K562 (cell line): ENCODE measurements around the gene PBX4. TPM values are rescaled to one million over a fixed set of nuclear protein-coding genes. Genes with fewer than 3 reads are reported as not detected.

ENCODE experiments used
- ATAC-seq: fragments of 200-7000 bp; cut with Tn5 transposase; 3 replicates; pipeline ENCODE4 v1.9.1; 2020; ENCODE audit warnings: moderate library complexity
- BruUV-seq: library from RNA; stranded (reverse); fragments of 400-500 nt; replicated peaks from 2 replicates; lab custom pipeline; 2021; lab: Mats Ljungman, UMichigan
- CTCF ChIA-PET: fragments of 300-600 bp; formaldehyde crosslinking; extraction: SDS; loops from one replicate; lab custom pipeline; 2021; ENCODE audit warnings: low intra/inter-chr PET ratio; lab: Yijun Ruan, JAX
- POLR2A ChIA-PET: fragments of 300-600, 350-650 bp; sonication (Branson Sonifier 250); formaldehyde crosslinking; extraction: SDS; loops from one replicate; lab custom pipeline; 2021; ENCODE audit warnings: antibody characterized with exemption, inconsistent platforms; lab: Yijun Ruan, JAX
- DNase-seq, 4 experiments: peaks; one replicate each; pipeline versions ENCODE4 v3.0.0 to v3.0.0-alpha.2; 2011 to 2018; ENCODE audit warnings: low spot score in 3 of 4, mixed read lengths in 3 of 4; ENCODE audit errors: extremely low read depth in 1 of 4
- FAIRE-seq: peaks from 2 replicates; lab custom pipeline; 2011; peaks lifted over from hg19 to GRCh38; lab: Jason Lieb, UNC
- H2AFZ ChIP-seq: 2 replicates; pipeline ENCODE4 v1.6.0; 2011; ENCODE audit warnings: low read depth, low read length, control low read depth, inconsistent platforms
- H3K27ac ChIP-seq: fragments of 200-600 bp; 3 replicates; pipeline ENCODE4 v1.8.0; 2011; ENCODE audit warnings: low read depth, mild to moderate bottlenecking, control low read depth, inconsistent platforms, low read length, moderate library complexity, mixed read lengths; ENCODE audit errors: extremely low read depth
- H3K27me3 ChIP-seq, 2 experiments: fragments of 300-600 bp in 1 of 2; 2 replicates in 1 of 2; 3 replicates in 1 of 2; pipeline versions ENCODE4 v1.6.0 to v1.8.0; 2011; ENCODE audit warnings: inconsistent platforms in 2 of 2, low read length in 2 of 2, mild to moderate bottlenecking in 1 of 2, mixed read lengths in 1 of 2, moderate library complexity in 1 of 2; ENCODE audit not compliant: control insufficient read depth in 2 of 2, insufficient read depth in 2 of 2
- H3K36me3 ChIP-seq: fragments of 300-600 bp; 3 replicates; pipeline ENCODE4 v1.8.0; 2011; ENCODE audit warnings: mild to moderate bottlenecking, low read length, inconsistent platforms; ENCODE audit not compliant: control insufficient read depth, insufficient read depth
- H3K4me1 ChIP-seq, 2 experiments: fragments of 200-600 bp in 1 of 2; replicated peaks in 1 of 2; 2 replicates in 1 of 2; 3 replicates in 1 of 2; pipeline versions ENCODE4 v1.5.1 to v1.8.0; 2011; ENCODE audit warnings: inconsistent platforms in 2 of 2, low read length in 2 of 2, mild to moderate bottlenecking in 1 of 2, mixed read lengths in 1 of 2, moderate library complexity in 1 of 2; ENCODE audit not compliant: control insufficient read depth in 2 of 2, insufficient read depth in 2 of 2
- H3K4me2 ChIP-seq: 2 replicates; pipeline ENCODE4 v1.6.1; 2011; ENCODE audit warnings: low read length, control low read depth, inconsistent platforms, mixed read lengths; ENCODE audit not compliant: insufficient read depth
- H3K4me3 ChIP-seq: fragments of 200-600 bp; sonication (generic), shearing (Covaris generic); 2 replicates; pipeline ENCODE4 v1.5.1; 2016; ENCODE audit warnings: control low read depth, inconsistent platforms
- H3K79me2 ChIP-seq: fragments of 200-600 bp; 3 replicates; pipeline ENCODE4 v1.8.0; 2011; ENCODE audit warnings: low read length, inconsistent platforms; ENCODE audit not compliant: control insufficient read depth, insufficient read depth
- H3K9ac ChIP-seq, 2 experiments: 2 replicates each; pipeline versions ENCODE4 v1.6.0 to v1.6.1; 2011; ENCODE audit warnings: low read depth in 2 of 2, low read length in 2 of 2, control low read depth in 1 of 2, inconsistent platforms in 1 of 2, mild to moderate bottlenecking in 1 of 2, mixed read lengths in 1 of 2; ENCODE audit not compliant: insufficient read depth in 1 of 2
- H3K9me1 ChIP-seq: one replicate; pipeline ENCODE4 v1.6.0; 2011; ENCODE audit warnings: inconsistent platforms, mild to moderate bottlenecking, low read length, moderate library complexity; ENCODE audit not compliant: control insufficient read depth, insufficient read depth
- H3K9me3 ChIP-seq: replicated peaks from 2 replicates; pipeline ENCODE4 v1.5.1; 2011; ENCODE audit warnings: low read depth, low read length, inconsistent platforms; ENCODE audit not compliant: control insufficient read depth, insufficient read depth
- H4K20me1 ChIP-seq: replicated peaks from 2 replicates; pipeline ENCODE4 v1.6.1; 2011; ENCODE audit warnings: low read length, inconsistent platforms, mixed read lengths; ENCODE audit not compliant: control insufficient read depth, insufficient read depth
- NCOA1 ChIP-seq: fragments of 450-650 bp; IDR thresholded peaks from 2 replicates; pipeline ENCODE4 v1.6.1; 2016; ENCODE audit warnings: low read depth
- RBM34 ChIP-seq: fragments of 200-400 bp; formaldehyde crosslinking; IDR thresholded peaks from 2 replicates; pipeline ENCODE4 v1.6.1; 2018; ENCODE audit warnings: low read length, borderline replicate concordance; ENCODE audit not compliant: insufficient read depth
- SMC3 ChIP-seq: conservative IDR thresholded peaks from 2 replicates; pipeline ENCODE4 v1.6.1; 2011; ENCODE audit warnings: low read depth, low read length, improper control_type of control experiment; ENCODE audit not compliant: insufficient read depth
- SRSF1 ChIP-seq: fragments of 200-400 bp; formaldehyde crosslinking; IDR thresholded peaks from 2 replicates; pipeline ENCODE4 v1.6.1; 2017; ENCODE audit warnings: mild to moderate bottlenecking, low read depth, low read length, moderate library complexity
- TCFL5 ChIP-seq: fragments of 250-450 bp; sonication (Bioruptor Pico); conservative IDR thresholded peaks from 2 replicates; pipeline ENCODE4 v1.6.1; 2021; ENCODE audit warnings: mild to moderate bottlenecking, moderate library complexity, matching md5 sums
- ZNF444 ChIP-seq: fragments of 250-450 bp; sonication (Bioruptor Pico); IDR thresholded peaks from 2 replicates; pipeline ENCODE4 v1.4.0; 2020; ENCODE audit warnings: mild to moderate bottlenecking, moderate library complexity
- WGBS: fragments of 100-300 bp; shearing (Covaris generic); methylation state at CpG from one replicate; pipeline ENCODE4 v1.1.6; 2016; ENCODE audit warnings: low coverage, mixed read lengths; ENCODE audit not compliant: insufficient coverage; ENCODE audit errors: missing lambda C conversion rate; 5-methylcytosine and 5-hydroxymethylcytosine counted together
- in situ Hi-C: fragments of 300-500 bp; cut with MboI; formaldehyde crosslinking; loops from 4 replicates; pipeline ENCODE4 v1.15.0; 2018; ENCODE audit warnings: inconsistent platforms, mixed read lengths
- intact Hi-C: fragments of 100-400 bp; cut with micrococcal nuclease; formaldehyde crosslinking; loops from 2 replicates; pipeline ENCODE4 v1.14.2; 2022
- polyA plus RNA-seq, 8 experiments: library from polyadenylated mRNA; depleted of rRNA in 4 of 8; stranded (reverse) in 5 of 8; unstranded in 3 of 8; fragments of >200 nt; fragmentation: Nextera tagmentation in 2 of 8; fragmentation: Illumina TruSeq in 1 of 8; extraction: Ambion mirVana in 2 of 8; extraction: Trizol in 1 of 8; gene quantifications; 2 replicates each; pipeline versions ENCODE4 v1.2.1 to v1.2.3, GENCODE V29; 2011 to 2014; ENCODE audit warnings: inconsistent platforms in 1 of 8, missing spikeins in 1 of 8
- total RNA-seq, 7 experiments: library from RNA; depleted of rRNA in 6 of 7; stranded (reverse); fragments of >200 nt in 6 of 7; fragmentation: Illumina TruSeq in 2 of 7; extraction: Trizol in 2 of 7; gene quantifications; 2 replicates each; pipeline versions ENCODE4 v1.2.1 to v1.2.3, GENCODE V29; 2011 to 2021; ENCODE audit warnings: low replicate concordance in 1 of 7
- TF ChIP-seq, protein P1 (sequence below): fragments of 450-650 bp; IDR thresholded peaks from 2 replicates; pipeline ENCODE4 v1.6.1; 2016; ENCODE audit warnings: mild to moderate bottlenecking
- TF ChIP-seq, protein P2 (sequence below): fragments of 250-450 bp; sonication (Bioruptor Pico); IDR thresholded peaks from 2 replicates; pipeline ENCODE4 v1.4.0; 2020; ENCODE audit warnings: mild to moderate bottlenecking, moderate library complexity, borderline replicate concordance
- TF ChIP-seq, protein P3 (sequence below): fragments of 450-650 bp; formaldehyde crosslinking; IDR thresholded peaks from 2 replicates; pipeline ENCODE4 v1.4.0; 2020; ENCODE audit warnings: mild to moderate bottlenecking
- TF ChIP-seq, protein P4 (sequence below): fragments of 250-450 bp; sonication (Bioruptor Pico); IDR thresholded peaks from 2 replicates; pipeline ENCODE4 v1.8.0; 2022; ENCODE audit warnings: inconsistent platforms
- TF ChIP-seq, protein P5 (sequence below): fragments of 250-450 bp; sonication (Bioruptor Pico); IDR thresholded peaks from 2 replicates; pipeline ENCODE4 v1.5.0; 2022; ENCODE audit warnings: mild to moderate bottlenecking

The PBX4 gene
- total and polyA plus RNA-seq, 9 of the 15 experiments (the other 6 are each of a cell fraction or from before 2014, with no cell fraction given), result 0.11 to 3.8 (median 1.6) TPM; not detected in 1

DNA sequence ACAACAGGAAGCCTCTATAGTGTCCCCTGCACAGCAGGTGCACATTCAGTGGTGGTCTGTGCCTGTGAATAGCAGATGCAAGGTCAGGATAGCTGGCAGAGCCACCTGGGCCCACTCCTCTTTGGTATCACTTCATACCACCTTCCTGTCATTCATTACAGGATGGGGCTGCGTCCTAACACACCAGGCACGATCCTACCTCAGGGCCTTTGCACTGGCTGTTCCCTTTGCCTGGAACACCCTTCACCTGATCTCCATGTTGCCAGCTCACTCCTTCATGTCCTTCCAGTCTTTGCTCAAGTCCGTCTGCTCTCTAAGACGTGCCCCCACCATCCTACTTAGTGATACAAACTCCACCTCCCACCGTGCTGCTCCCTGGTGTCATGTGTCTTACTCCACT, 14.2 kb upstream of the PBX4 start:
- no peak for FAIRE-seq
- Histone ChIP-seq H2AFZ (no peak overlapping the region), H3K9me3 (no peaks in the 10 kb centered on the region), H3K27ac (no peak overlapping the region), H3K36me3 (peaks cover 39% of the 10 kb centered on the region; the same call in 2 of the 3 replicates), H4K20me1 (no peaks in the 10 kb centered on the region), H3K4me1 (peaks cover 0 to 17% of the 10 kb centered on the region in 2 experiments; a peak in 2 of 5 replicates), H3K9me1 (no peaks in the 10 kb centered on the region), H3K4me3 (no peak overlapping the region), H3K9ac (no peak overlapping the region), H3K27me3 (no peaks in the 10 kb centered on the region), H3K79me2 (no peaks in the 10 kb centered on the region), H3K4me2 (no peak overlapping the region)
- DNase-seq, result no peak
- no peak for TF ChIP-seq ZNF444 (CRISPR knock-in tag)
- TF ChIP-seq, protein P1, sequence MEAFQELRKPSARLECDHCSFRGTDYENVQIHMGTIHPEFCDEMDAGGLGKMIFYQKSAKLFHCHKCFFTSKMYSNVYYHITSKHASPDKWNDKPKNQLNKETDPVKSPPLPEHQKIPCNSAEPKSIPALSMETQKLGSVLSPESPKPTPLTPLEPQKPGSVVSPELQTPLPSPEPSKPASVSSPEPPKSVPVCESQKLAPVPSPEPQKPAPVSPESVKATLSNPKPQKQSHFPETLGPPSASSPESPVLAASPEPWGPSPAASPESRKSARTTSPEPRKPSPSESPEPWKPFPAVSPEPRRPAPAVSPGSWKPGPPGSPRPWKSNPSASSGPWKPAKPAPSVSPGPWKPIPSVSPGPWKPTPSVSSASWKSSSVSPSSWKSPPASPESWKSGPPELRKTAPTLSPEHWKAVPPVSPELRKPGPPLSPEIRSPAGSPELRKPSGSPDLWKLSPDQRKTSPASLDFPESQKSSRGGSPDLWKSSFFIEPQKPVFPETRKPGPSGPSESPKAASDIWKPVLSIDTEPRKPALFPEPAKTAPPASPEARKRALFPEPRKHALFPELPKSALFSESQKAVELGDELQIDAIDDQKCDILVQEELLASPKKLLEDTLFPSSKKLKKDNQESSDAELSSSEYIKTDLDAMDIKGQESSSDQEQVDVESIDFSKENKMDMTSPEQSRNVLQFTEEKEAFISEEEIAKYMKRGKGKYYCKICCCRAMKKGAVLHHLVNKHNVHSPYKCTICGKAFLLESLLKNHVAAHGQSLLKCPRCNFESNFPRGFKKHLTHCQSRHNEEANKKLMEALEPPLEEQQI, result no peak
- no peak for TF ChIP-seq NCOA1
- TF ChIP-seq SMC3, result no peak
- no peak for TF ChIP-seq TCFL5 (CRISPR knock-in tag)
- TF ChIP-seq, protein P2, sequence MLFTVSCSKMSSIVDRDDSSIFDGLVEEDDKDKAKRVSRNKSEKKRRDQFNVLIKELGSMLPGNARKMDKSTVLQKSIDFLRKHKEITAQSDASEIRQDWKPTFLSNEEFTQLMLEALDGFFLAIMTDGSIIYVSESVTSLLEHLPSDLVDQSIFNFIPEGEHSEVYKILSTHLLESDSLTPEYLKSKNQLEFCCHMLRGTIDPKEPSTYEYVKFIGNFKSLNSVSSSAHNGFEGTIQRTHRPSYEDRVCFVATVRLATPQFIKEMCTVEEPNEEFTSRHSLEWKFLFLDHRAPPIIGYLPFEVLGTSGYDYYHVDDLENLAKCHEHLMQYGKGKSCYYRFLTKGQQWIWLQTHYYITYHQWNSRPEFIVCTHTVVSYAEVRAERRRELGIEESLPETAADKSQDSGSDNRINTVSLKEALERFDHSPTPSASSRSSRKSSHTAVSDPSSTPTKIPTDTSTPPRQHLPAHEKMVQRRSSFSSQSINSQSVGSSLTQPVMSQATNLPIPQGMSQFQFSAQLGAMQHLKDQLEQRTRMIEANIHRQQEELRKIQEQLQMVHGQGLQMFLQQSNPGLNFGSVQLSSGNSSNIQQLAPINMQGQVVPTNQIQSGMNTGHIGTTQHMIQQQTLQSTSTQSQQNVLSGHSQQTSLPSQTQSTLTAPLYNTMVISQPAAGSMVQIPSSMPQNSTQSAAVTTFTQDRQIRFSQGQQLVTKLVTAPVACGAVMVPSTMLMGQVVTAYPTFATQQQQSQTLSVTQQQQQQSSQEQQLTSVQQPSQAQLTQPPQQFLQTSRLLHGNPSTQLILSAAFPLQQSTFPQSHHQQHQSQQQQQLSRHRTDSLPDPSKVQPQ (CRISPR knock-in tag), result no peak
- TF ChIP-seq, protein P3, sequence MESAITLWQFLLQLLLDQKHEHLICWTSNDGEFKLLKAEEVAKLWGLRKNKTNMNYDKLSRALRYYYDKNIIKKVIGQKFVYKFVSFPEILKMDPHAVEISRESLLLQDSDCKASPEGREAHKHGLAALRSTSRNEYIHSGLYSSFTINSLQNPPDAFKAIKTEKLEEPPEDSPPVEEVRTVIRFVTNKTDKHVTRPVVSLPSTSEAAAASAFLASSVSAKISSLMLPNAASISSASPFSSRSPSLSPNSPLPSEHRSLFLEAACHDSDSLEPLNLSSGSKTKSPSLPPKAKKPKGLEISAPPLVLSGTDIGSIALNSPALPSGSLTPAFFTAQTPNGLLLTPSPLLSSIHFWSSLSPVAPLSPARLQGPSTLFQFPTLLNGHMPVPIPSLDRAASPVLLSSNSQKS, result no peak
- TF ChIP-seq, protein P4, sequence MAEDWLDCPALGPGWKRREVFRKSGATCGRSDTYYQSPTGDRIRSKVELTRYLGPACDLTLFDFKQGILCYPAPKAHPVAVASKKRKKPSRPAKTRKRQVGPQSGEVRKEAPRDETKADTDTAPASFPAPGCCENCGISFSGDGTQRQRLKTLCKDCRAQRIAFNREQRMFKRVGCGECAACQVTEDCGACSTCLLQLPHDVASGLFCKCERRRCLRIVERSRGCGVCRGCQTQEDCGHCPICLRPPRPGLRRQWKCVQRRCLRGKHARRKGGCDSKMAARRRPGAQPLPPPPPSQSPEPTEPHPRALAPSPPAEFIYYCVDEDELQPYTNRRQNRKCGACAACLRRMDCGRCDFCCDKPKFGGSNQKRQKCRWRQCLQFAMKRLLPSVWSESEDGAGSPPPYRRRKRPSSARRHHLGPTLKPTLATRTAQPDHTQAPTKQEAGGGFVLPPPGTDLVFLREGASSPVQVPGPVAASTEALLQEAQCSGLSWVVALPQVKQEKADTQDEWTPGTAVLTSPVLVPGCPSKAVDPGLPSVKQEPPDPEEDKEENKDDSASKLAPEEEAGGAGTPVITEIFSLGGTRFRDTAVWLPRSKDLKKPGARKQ (CRISPR knock-in tag), result no peak
- TF ChIP-seq, protein P5, sequence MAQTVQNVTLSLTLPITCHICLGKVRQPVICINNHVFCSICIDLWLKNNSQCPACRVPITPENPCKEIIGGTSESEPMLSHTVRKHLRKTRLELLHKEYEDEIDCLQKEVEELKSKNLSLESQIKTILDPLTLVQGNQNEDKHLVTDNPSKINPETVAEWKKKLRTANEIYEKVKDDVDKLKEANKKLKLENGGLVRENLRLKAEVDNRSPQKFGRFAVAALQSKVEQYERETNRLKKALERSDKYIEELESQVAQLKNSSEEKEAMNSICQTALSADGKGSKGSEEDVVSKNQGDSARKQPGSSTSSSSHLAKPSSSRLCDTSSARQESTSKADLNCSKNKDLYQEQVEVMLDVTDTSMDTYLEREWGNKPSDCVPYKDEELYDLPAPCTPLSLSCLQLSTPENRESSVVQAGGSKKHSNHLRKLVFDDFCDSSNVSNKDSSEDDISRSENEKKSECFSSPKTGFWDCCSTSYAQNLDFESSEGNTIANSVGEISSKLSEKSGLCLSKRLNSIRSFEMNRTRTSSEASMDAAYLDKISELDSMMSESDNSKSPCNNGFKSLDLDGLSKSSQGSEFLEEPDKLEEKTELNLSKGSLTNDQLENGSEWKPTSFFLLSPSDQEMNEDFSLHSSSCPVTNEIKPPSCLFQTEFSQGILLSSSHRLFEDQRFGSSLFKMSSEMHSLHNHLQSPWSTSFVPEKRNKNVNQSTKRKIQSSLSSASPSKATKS (CRISPR knock-in tag), result no peak
- no peak for TF ChIP-seq RBM34
- no peak for TF ChIP-seq SRSF1
- in situ Hi-C loops, result loop anchor here (25.0 kb wide), 1 partner anchor 95 kb away; the partner anchor contains the start of genes CILP2 and YJEFN3
- ChIA-PET CTCF (no interaction called here), POLR2A (interaction anchor here (0.6 to 1.2 kb wide), 2 partner anchors 8 to 1039 kb away, joined by 3 to 4 read pairs; no protein-coding TSS in a partner anchor)
- WGBS, result 36% methylated on average over 5 of the region's 5 CpGs
- BruUV-seq, result no TSS peak
- intact Hi-C loops, result no loop called here
- ATAC-seq, result no peak
